Neural cell (in vitro differentiated cells): ENCODE data around the gene SHISA2. TPM values are rescaled to one million over a fixed set of nuclear protein-coding genes. Genes with fewer than 3 reads are reported as not detected.
"Not testable (repeated sequence)": the region's sequence is repeated elsewhere in the genome, so short reads cannot be mapped to it uniquely, and the experiment has no call there.

Experiments used
- H2AFZ ChIP-seq: fragments of 200-600, 300-800 bp; sonication (generic), shearing (Covaris generic); 2 replicates; pipeline ENCODE4 v1.6.0; 2014; ENCODE audit warnings: low read depth, mild to moderate bottlenecking, antibody characterized with exemption, low read length, moderate library complexity
- H3F3A ChIP-seq: fragments of 200-600 bp; shearing (Covaris generic); 2 replicates; pipeline ENCODE4 v1.6.1; 2016; ENCODE audit warnings: mild to moderate bottlenecking, moderate library complexity, mixed read lengths, antibody characterized with exemption, low read length; ENCODE audit not compliant: insufficient read depth, poor library complexity, severe bottlenecking
- H3K27ac ChIP-seq: fragments of 200-600, 300-800 bp; sonication (generic), shearing (Covaris generic); 2 replicates; pipeline ENCODE4 v1.5.1; 2014; ENCODE audit warnings: mild to moderate bottlenecking, low read length, moderate library complexity
- H3K27me3 ChIP-seq: fragments of 300-800, 200-600 bp; sonication (generic), shearing (Covaris generic); 2 replicates; pipeline ENCODE4 v1.6.0; 2014; ENCODE audit warnings: mild to moderate bottlenecking, low read depth, low read length, moderate library complexity; ENCODE audit not compliant: insufficient read depth
- H3K36me3 ChIP-seq: fragments of 300-800, 200-600 bp; sonication (generic), shearing (Covaris generic); 2 replicates; pipeline ENCODE4 v1.5.1; 2014; ENCODE audit warnings: mild to moderate bottlenecking, antibody characterized with exemption, low read length, moderate library complexity; ENCODE audit not compliant: insufficient read depth
- H3K4me2 ChIP-seq: fragments of 300-800, 200-600 bp; sonication (generic), shearing (Covaris generic); 2 replicates; pipeline ENCODE4 v1.6.0; 2014; ENCODE audit warnings: mild to moderate bottlenecking, low read length
- H3K4me3 ChIP-seq: fragments of 300-800, 200-600 bp; sonication (generic), shearing (Covaris generic); 2 replicates; pipeline ENCODE4 v1.5.1; 2014; ENCODE audit warnings: mild to moderate bottlenecking, low read length, moderate library complexity
- H3K79me2 ChIP-seq: fragments of 200-600 bp; shearing (Covaris generic); replicated peaks from 2 replicates; pipeline ENCODE4 v1.6.0; 2014; ENCODE audit warnings: mild to moderate bottlenecking, low read length, moderate library complexity; ENCODE audit not compliant: insufficient read depth
- H3K9ac ChIP-seq: fragments of 300-800, 200-600 bp; sonication (generic), shearing (Covaris generic); 2 replicates; pipeline ENCODE4 v1.6.1; 2016; ENCODE audit warnings: mild to moderate bottlenecking, low read length, mixed read lengths
- H3K9me2 ChIP-seq: fragments of 200-600 bp; shearing (Covaris generic); 2 replicates; pipeline ENCODE4 v1.6.1; 2016; ENCODE audit warnings: mild to moderate bottlenecking, low read length, mixed read lengths; ENCODE audit not compliant: insufficient read depth
- H3K9me3 ChIP-seq: fragments of 200-600, 300-800 bp; sonication (generic), shearing (Covaris generic); 2 replicates; pipeline ENCODE4 v1.6.1; 2016; ENCODE audit warnings: mild to moderate bottlenecking, mixed run types, low read length, moderate library complexity, mixed read lengths
- H4K20me1 ChIP-seq: fragments of 200-600 bp; shearing (Covaris generic); 2 replicates; pipeline ENCODE4 v1.6.1; 2016; ENCODE audit warnings: mild to moderate bottlenecking, mixed run types; ENCODE audit not compliant: insufficient read depth
- EP300 ChIP-seq: fragments of 450-650 bp; conservative IDR thresholded peaks from 2 replicates; pipeline ENCODE4 v1.6.1; 2014; ENCODE audit warnings: antibody characterized with exemption, mild to moderate bottlenecking, moderate library complexity; ENCODE audit not compliant: poor library complexity, severe bottlenecking
- EZH2 ChIP-seq: fragments of 200-600, 300-800 bp; shearing (Covaris generic), sonication (generic); IDR thresholded peaks from 2 replicates; pipeline ENCODE4 v1.6.1; 2014; ENCODE audit warnings: antibody characterized with exemption, low read length, borderline replicate concordance, mild to moderate bottlenecking; ENCODE audit not compliant: insufficient read depth, poor library complexity, severe bottlenecking
- MXI1 ChIP-seq: fragments of 450-650 bp; conservative IDR thresholded peaks from 2 replicates; pipeline ENCODE4 v1.6.1; 2014; ENCODE audit warnings: antibody characterized with exemption, mild to moderate bottlenecking; ENCODE audit not compliant: poor library complexity, severe bottlenecking
- POLR2AphosphoS5 ChIP-seq: IDR thresholded peaks from 2 replicates; pipeline ENCODE4 v1.6.1; 2012
- RAD21 ChIP-seq: fragments of 450-650 bp; conservative IDR thresholded peaks from 2 replicates; pipeline ENCODE4 v1.6.1; 2014; ENCODE audit warnings: antibody characterized with exemption, mild to moderate bottlenecking, moderate library complexity
- SMC3 ChIP-seq: fragments of 450-650 bp; conservative IDR thresholded peaks from 2 replicates; pipeline ENCODE4 v1.6.1; 2014; ENCODE audit warnings: antibody characterized with exemption, mild to moderate bottlenecking, moderate library complexity; ENCODE audit not compliant: poor library complexity
- TAF1 ChIP-seq: IDR thresholded peaks from 2 replicates; pipeline ENCODE4 v1.6.1; 2012; ENCODE audit warnings: low read depth
- polyA plus RNA-seq: library from polyadenylated mRNA; depleted of rRNA; stranded (reverse); fragments of >200 nt; gene quantifications from 2 replicates; pipeline ENCODE4 v1.2.3, GENCODE V29; 2014
- TF ChIP-seq, protein P1 (sequence below): IDR thresholded peaks from 2 replicates; pipeline ENCODE4 v1.6.1; 2012; ENCODE audit warnings: borderline replicate concordance
- TF ChIP-seq, protein P2 (sequence below): fragments of 450-650 bp; IDR thresholded peaks from 2 replicates; pipeline ENCODE4 v1.5.1; 2014; ENCODE audit warnings: antibody characterized with exemption, mild to moderate bottlenecking, moderate library complexity; ENCODE audit not compliant: poor library complexity, severe bottlenecking

Gene SHISA2
- polyA plus RNA-seq, 1 donor from 2014 or later = 2.3 TPM

DNA sequence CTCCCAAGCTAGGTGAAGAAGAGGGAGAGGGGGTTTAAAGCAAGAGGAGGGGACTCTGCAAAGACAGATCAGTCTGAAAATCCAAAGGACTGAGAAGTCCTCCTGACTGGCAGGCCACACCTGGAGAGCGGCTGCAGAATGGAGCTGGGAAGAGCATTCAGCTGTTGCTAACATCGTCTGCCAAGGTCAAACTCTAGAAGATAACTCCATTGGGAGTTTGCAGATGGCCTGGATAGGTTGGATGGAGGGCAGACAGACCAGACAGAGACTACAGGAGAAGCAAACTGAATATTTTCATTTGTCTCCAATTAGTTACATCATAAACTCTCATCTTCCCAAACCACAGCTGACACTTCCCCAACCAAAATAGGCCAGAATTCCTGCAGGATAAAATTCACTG is 19.9 kb upstream of the SHISA2 start:
- no peaks in the 10 kb centered on the region for H3K9me2 ChIP-seq
- H3K9ac ChIP-seq = no peak overlapping the region
- H3K4me2 ChIP-seq = no peak overlapping the region
- no peaks in the 10 kb centered on the region for H3F3A ChIP-seq
- H3K36me3 ChIP-seq = no peaks in the 10 kb centered on the region
- H3K4me3 ChIP-seq = no peak overlapping the region
- no peaks in the 10 kb centered on the region for H3K9me3 ChIP-seq
- no peaks in the 10 kb centered on the region for H4K20me1 ChIP-seq
- TF ChIP-seq POLR2AphosphoS5 (no peak), SMC3 (no peak), EZH2 (no peak), TAF1 (no peak), RAD21 (no peak), EP300 (no peak), MXI1 (no peak)
- TF ChIP-seq, protein P1, sequence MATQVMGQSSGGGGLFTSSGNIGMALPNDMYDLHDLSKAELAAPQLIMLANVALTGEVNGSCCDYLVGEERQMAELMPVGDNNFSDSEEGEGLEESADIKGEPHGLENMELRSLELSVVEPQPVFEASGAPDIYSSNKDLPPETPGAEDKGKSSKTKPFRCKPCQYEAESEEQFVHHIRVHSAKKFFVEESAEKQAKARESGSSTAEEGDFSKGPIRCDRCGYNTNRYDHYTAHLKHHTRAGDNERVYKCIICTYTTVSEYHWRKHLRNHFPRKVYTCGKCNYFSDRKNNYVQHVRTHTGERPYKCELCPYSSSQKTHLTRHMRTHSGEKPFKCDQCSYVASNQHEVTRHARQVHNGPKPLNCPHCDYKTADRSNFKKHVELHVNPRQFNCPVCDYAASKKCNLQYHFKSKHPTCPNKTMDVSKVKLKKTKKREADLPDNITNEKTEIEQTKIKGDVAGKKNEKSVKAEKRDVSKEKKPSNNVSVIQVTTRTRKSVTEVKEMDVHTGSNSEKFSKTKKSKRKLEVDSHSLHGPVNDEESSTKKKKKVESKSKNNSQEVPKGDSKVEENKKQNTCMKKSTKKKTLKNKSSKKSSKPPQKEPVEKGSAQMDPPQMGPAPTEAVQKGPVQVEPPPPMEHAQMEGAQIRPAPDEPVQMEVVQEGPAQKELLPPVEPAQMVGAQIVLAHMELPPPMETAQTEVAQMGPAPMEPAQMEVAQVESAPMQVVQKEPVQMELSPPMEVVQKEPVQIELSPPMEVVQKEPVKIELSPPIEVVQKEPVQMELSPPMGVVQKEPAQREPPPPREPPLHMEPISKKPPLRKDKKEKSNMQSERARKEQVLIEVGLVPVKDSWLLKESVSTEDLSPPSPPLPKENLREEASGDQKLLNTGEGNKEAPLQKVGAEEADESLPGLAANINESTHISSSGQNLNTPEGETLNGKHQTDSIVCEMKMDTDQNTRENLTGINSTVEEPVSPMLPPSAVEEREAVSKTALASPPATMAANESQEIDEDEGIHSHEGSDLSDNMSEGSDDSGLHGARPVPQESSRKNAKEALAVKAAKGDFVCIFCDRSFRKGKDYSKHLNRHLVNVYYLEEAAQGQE = no peak
- TF ChIP-seq, protein P2, sequence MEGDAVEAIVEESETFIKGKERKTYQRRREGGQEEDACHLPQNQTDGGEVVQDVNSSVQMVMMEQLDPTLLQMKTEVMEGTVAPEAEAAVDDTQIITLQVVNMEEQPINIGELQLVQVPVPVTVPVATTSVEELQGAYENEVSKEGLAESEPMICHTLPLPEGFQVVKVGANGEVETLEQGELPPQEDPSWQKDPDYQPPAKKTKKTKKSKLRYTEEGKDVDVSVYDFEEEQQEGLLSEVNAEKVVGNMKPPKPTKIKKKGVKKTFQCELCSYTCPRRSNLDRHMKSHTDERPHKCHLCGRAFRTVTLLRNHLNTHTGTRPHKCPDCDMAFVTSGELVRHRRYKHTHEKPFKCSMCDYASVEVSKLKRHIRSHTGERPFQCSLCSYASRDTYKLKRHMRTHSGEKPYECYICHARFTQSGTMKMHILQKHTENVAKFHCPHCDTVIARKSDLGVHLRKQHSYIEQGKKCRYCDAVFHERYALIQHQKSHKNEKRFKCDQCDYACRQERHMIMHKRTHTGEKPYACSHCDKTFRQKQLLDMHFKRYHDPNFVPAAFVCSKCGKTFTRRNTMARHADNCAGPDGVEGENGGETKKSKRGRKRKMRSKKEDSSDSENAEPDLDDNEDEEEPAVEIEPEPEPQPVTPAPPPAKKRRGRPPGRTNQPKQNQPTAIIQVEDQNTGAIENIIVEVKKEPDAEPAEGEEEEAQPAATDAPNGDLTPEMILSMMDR = no peak
- no peaks in the 10 kb centered on the region for H3K79me2 ChIP-seq
- no peaks in the 10 kb centered on the region for H3K27me3 ChIP-seq
- H2AFZ ChIP-seq = no peak overlapping the region
- no peak overlapping the region for H3K27ac ChIP-seq

DNA sequence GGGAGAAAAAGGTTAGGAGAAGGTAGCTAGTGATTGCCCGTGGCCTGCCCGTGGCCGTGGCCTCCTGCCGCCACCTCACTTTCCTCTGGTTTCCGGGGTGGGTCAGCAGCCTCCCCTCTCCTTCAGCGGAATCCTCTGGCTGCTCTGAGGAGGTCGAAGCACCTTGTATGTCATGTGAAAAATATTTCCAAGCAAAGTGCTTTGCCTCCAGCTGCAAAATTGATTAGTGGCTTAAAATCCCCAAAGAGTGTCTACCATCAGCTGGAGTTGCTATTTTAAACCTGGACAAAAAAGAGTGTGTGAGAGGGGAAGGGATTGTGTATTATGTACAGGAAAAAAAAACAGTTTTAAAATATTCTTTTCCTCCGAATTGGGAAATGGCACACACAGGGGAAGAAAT is 17.8 kb upstream of the SHISA2 start:
- not testable (repeated sequence) for H4K20me1 ChIP-seq

DNA sequence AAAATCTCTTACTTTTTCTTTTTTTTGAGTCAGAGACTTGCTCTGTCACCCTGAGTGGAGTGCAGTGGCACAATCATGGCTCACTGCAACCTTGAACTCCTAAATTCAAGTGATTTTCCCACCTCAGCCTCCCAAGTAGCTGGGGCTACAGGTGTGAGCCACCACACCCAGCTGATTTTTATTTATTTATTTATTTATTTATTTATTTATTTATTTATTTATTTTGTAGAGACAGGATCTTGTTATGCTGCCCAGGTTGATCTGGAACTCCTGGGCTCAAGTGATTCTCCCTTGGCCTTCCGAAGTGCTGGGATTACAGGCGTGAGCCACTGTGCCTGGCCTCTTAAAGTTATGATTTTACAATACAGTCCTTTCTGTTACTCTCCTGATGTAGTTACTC is 16.6 kb upstream of the SHISA2 start:
- not testable (repeated sequence) for H3F3A ChIP-seq, H3K9me2 ChIP-seq, H3K27ac ChIP-seq, H3K79me2 ChIP-seq, H3K36me3 ChIP-seq, H2AFZ ChIP-seq, H3K9ac ChIP-seq, H3K4me3 ChIP-seq, H3K4me2 ChIP-seq, H3K27me3 ChIP-seq, H4K20me1 ChIP-seq, H3K9me3 ChIP-seq

More for the DNA sequence above, 17.8 kb upstream of the SHISA2 start:
- H3K4me2 ChIP-seq, H3K9ac ChIP-seq, H3K9me2 ChIP-seq, H3K4me3 ChIP-seq, H3K27ac ChIP-seq, H3K36me3 ChIP-seq, H3K27me3 ChIP-seq, H3F3A ChIP-seq, H2AFZ ChIP-seq, H3K79me2 ChIP-seq, H3K9me3 ChIP-seq: not testable (repeated sequence)
